ENCODE measurements around the gene SLC24A1.

DNA sequence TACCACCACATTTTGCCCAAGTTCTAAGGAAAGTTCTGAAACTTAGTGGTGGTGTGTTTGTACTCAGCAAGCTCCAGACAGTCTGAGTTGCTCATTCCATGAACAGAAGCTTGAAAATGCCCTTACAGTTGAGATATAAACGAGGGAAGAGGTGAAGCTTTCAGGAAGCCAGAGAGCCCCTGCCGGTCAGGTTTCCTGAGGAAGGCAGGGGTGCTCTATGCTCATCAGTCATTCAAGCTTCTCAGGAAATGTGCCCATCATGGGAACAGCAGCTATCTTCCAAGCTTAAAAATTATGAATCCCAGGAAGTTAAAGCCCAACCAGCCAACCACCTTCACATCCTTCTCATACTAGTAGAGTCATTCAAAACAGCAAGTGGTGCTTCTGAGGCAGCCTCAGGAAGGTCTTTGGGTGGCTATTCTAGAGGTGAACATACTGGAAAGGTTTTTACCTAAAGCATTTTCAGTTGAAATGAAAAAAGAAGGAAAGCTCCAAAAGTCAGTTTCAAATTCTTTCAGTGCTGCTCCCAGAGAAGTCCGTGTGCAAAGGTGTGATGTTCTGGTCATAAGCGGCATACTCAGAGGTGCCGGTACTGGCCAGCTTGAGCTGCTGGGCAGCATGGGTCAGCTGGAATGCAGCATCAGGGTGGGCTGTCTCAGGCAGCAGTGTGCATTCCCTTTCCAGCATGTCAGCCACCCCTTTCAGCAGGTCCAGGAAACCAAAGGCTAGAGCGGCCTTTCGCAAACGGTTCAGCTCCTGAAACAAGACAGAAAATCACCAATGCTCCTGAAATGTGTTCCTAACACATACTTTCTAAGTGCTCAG, 42.6 kb upstream of the SLC24A1 start:
- TF ChIP-seq EZH2 (IDR thresholded peaks at IDR 0.05; ENCODE audit: low read length) (no peak), CTCF (optimal IDR thresholded peaks at IDR 0.05 in 1 of 3, IDR thresholded peaks at IDR 0.05 in 1 of 3, conservative IDR thresholded peaks at IDR 0.05 in 1 of 3; ENCODE audit: extremely low read depth in 1 of 3, insufficient read depth in 2 of 3, low read length in 3 of 3) (no peak)

All from keratinocyte (primary cell).